NB4 (cell line): ENCODE results near the gene TRAM2.

Source experiments
- DNase-seq: peaks from one replicate; pipeline ENCODE4 v3.0.0; 2010; ENCODE audit warnings: low read depth
- H3K4me3 ChIP-seq: one replicate; pipeline ENCODE4 v1.5.1; 2011; ENCODE audit warnings: mild to moderate bottlenecking, low read depth, low read length, moderate library complexity
- CTCF ChIP-seq: IDR thresholded peaks from one replicate; pipeline ENCODE4 v1.5.1; 2012; ENCODE audit warnings: low read depth, low read length
- MAX ChIP-seq: IDR thresholded peaks from 2 replicates; pipeline ENCODE4 v1.6.1; 2011; ENCODE audit warnings: low read depth, low read length
- MYC ChIP-seq: IDR thresholded peaks from 2 replicates; pipeline ENCODE4 v1.6.1; 2011; ENCODE audit warnings: low read depth, low read length
- POLR2A ChIP-seq: IDR thresholded peaks from 2 replicates; pipeline ENCODE4 v1.6.1; 2011; ENCODE audit warnings: mild to moderate bottlenecking; ENCODE audit not compliant: insufficient read length; ENCODE audit errors: extremely low read depth

TRAM2 gene

GRCh38 chr6:52546678-52547077 lies 30.2 kb downstream of the TRAM2 start:
- H3K4me3 ChIP-seq: no peak overlapping the region
- no peak for DNase-seq

GRCh38 chr6:52546192-52546591 lies 30.7 kb downstream of the TRAM2 start:
- H3K4me3 ChIP-seq: no peak overlapping the region
- no peak for TF ChIP-seq MYC
- no peak for TF ChIP-seq CTCF
- no peak for TF ChIP-seq POLR2A
- no peak for TF ChIP-seq MAX
- no peak for DNase-seq

More at GRCh38 chr6:52546678-52547077, 30.2 kb downstream of the TRAM2 start:
- no peak for TF ChIP-seq MYC
- TF ChIP-seq CTCF: no peak
- TF ChIP-seq MAX: no peak
- no peak for TF ChIP-seq POLR2A

- H3K4me3 ChIP-seq: no peak overlapping the region
- DNase-seq: no peak
- no peak for TF ChIP-seq CTCF
- no peak for TF ChIP-seq POLR2A
- TF ChIP-seq MYC: no peak
- no peak for TF ChIP-seq MAX
Measured at GRCh38 chr6:52545406-52546119, 31.3 kb downstream of the TRAM2 start.

GRCh38 chr6:52544602-52545405 lies 32.1 kb downstream of the TRAM2 start:
- DNase-seq: no peak
- TF ChIP-seq MAX (no peak), CTCF (no peak), POLR2A (no peak), MYC (no peak)
- no peak overlapping the region for H3K4me3 ChIP-seq

- no peak for DNase-seq
- no peak for TF ChIP-seq MAX
- TF ChIP-seq CTCF: no peak
- no peak for TF ChIP-seq POLR2A
- no peak for TF ChIP-seq MYC
- no peak overlapping the region for H3K4me3 ChIP-seq
Measured at GRCh38 chr6:52543729-52544601, 32.9 kb downstream of the TRAM2 start.
